GM21528 (cell line): Measurements from ENCODE around the gene SULT1A2.
"Not testable (repeated sequence)": the region's sequence is repeated elsewhere in the genome, so short reads cannot be mapped to it uniquely, and the experiment has no call there.

Source experiments
- ATAC-seq: cut with Tn5 transposase; IDR thresholded peaks from one replicate; pipeline ENCODE4 v1.9.1; 2021; ENCODE audit warnings: mild to moderate bottlenecking, moderate library complexity; ENCODE audit not compliant: unreplicated experiment, low FRiP score

SULT1A2 gene

GRCh38 chr16:28562199-28562598, 34.7 kb downstream of the SULT1A2 start:
- no peak for ATAC-seq

- ATAC-seq, result no peak
Measured at GRCh38 chr16:28561557-28562187, 35.2 kb downstream of the SULT1A2 start.

- no peak for ATAC-seq
Measured at GRCh38 chr16:28558456-28558855, 38.4 kb downstream of the SULT1A2 start.

- no peak for ATAC-seq
Measured at GRCh38 chr16:28556914-28557320, 39.9 kb downstream of the SULT1A2 start.

- ATAC-seq, result no peak
Measured at GRCh38 chr16:28555561-28555960, 41.3 kb downstream of the SULT1A2 start.

- peak; percentile 6 for ATAC-seq
Measured at GRCh38 chr16:28554634-28555423, 42.0 kb downstream of the SULT1A2 start.

GRCh38 chr16:28553776-28554633, 42.8 kb downstream of the SULT1A2 start, which contains the start of gene SGF29:
SGF29 (plus strand) TSS chr16:28553920; CDS start chr16:28581070, 27,150 bp downstream.
- peak; percentile 74 for ATAC-seq

- no peak for ATAC-seq
Measured at GRCh38 chr16:28549301-28549899, 47.5 kb downstream of the SULT1A2 start.

- no peak for ATAC-seq
Measured at GRCh38 chr16:28548306-28548802, 48.5 kb downstream of the SULT1A2 start.

- no peak for ATAC-seq
Measured at GRCh38 chr16:28546626-28547025, 50.2 kb downstream of the SULT1A2 start.

- ATAC-seq, result not testable (repeated sequence)
Measured at GRCh38 chr16:28545964-28546363, 50.9 kb downstream of the SULT1A2 start.

GRCh38 chr16:28544998-28545397, 51.9 kb downstream of the SULT1A2 start:
- ATAC-seq, result no peak

GRCh38 chr16:28543072-28543471, 53.8 kb downstream of the SULT1A2 start:
- ATAC-seq, result no peak

GRCh38 chr16:28542646-28543045, 54.2 kb downstream of the SULT1A2 start:
- no peak for ATAC-seq
